Caco-2 (cell line): ENCODE measurements around the gene VPS29. TPM values are rescaled to one million over a fixed set of nuclear protein-coding genes. Genes with fewer than 3 reads are reported as not detected.

ENCODE experiments used
- BruUV-seq: library from RNA; stranded (reverse); fragments of 400-500 nt; replicated peaks from 2 replicates; lab custom pipeline; 2021; lab: Mats Ljungman, UMichigan
- CTCF ChIA-PET: fragments of 300-600 bp; sonication (Branson Sonifier 250); formaldehyde crosslinking; loops from one replicate; lab custom pipeline; 2022; ENCODE audit warnings: antibody characterized with exemption; lab: Charles Lee
- POLR2A ChIA-PET: fragments of 300-600 bp; sonication (Branson Sonifier 250); formaldehyde crosslinking; loops from one replicate; lab custom pipeline; 2022; ENCODE audit warnings: antibody characterized with exemption; lab: Charles Lee
- DNase-seq, 2 experiments: peaks; one replicate each; pipeline versions ENCODE4 v3.0.0 to v3.0.0-alpha.2; 2020 to 2022
- H3K27me3 ChIP-seq: replicated peaks from 2 replicates; pipeline ENCODE4 v1.6.0; 2011; ENCODE audit warnings: low read length; ENCODE audit not compliant: control insufficient read depth, insufficient read depth
- H3K36me3 ChIP-seq: 2 replicates; pipeline ENCODE4 v1.5.1; 2011; ENCODE audit warnings: low read length; ENCODE audit not compliant: control insufficient read depth, insufficient read depth
- H3K4me1 ChIP-seq: fragments of 250-450 bp; sonication (Bioruptor Pico); 2 replicates; pipeline ENCODE4 v1.5.1; 2020; ENCODE audit warnings: mild to moderate bottlenecking
- H3K4me3 ChIP-seq: 2 replicates; pipeline ENCODE4 v1.5.1; 2011; ENCODE audit warnings: low read depth, mild to moderate bottlenecking, control low read depth, low read length
- H3K9me3 ChIP-seq: fragments of 250-450 bp; sonication (Bioruptor Pico); 2 replicates; pipeline ENCODE4 v1.5.1; 2020; ENCODE audit warnings: mild to moderate bottlenecking, moderate library complexity
- H3K27ac Mint-ChIP-seq: one replicate; pipeline ENCODE4 v1.8.0; 2022; ENCODE audit warnings: mixed read lengths; ENCODE audit not compliant: unreplicated experiment
- H3K27me3 Mint-ChIP-seq: one replicate; pipeline ENCODE4 v1.8.0; 2022; ENCODE audit warnings: mixed read lengths; ENCODE audit not compliant: insufficient read depth, unreplicated experiment
- H3K36me3 Mint-ChIP-seq: one replicate; pipeline ENCODE4 v1.8.0; 2022; ENCODE audit warnings: mild to moderate bottlenecking, mixed read lengths; ENCODE audit not compliant: insufficient read depth, unreplicated experiment
- H3K4me1 Mint-ChIP-seq: one replicate; pipeline ENCODE4 v1.8.0; 2022; ENCODE audit warnings: low read depth, mixed read lengths; ENCODE audit not compliant: unreplicated experiment
- H3K4me3 Mint-ChIP-seq: one replicate; pipeline ENCODE4 v1.8.0; 2022; ENCODE audit warnings: mild to moderate bottlenecking, moderate library complexity, mixed read lengths; ENCODE audit not compliant: unreplicated experiment
- H3K9me3 Mint-ChIP-seq: one replicate; pipeline ENCODE4 v1.8.0; 2022; ENCODE audit warnings: mixed read lengths; ENCODE audit not compliant: unreplicated experiment
- CTCF ChIP-seq, 2 experiments: fragments of 200-600 bp in 1 of 2; IDR thresholded peaks; 1 replicate in 1 of 2; 2 replicates in 1 of 2; pipeline versions ENCODE4 v1.5.1 to v1.8.0; 2011 to 2022; ENCODE audit warnings: antibody characterized with exemption in 1 of 2, control low read depth in 1 of 2, inconsistent platforms in 1 of 2, low read depth in 1 of 2, low read length in 1 of 2, mild to moderate bottlenecking in 1 of 2, moderate library complexity in 1 of 2; ENCODE audit not compliant: insufficient read depth in 1 of 2, severe bottlenecking in 1 of 2, unreplicated experiment in 1 of 2
- intact Hi-C: fragments of 100-400 bp; cut with micrococcal nuclease; formaldehyde crosslinking; loops from one replicate; pipeline ENCODE4 v1.10.0; 2022; ENCODE audit not compliant: unreplicated experiment
- total RNA-seq: library from RNA; stranded (reverse); gene quantifications from 2 replicates; pipeline ENCODE4 v1.2.3, GENCODE V29; 2022

Gene VPS29
- total RNA-seq, 1 experiment from 2014 or later, result 127 TPM

- Mint-ChIP-seq H3K27ac (no peak overlapping the region), H3K9me3 (no peaks in the 10 kb centered on the region), H3K36me3 (peaks cover 65% of the 10 kb centered on the region), H3K4me1 (no peaks in the 10 kb centered on the region), H3K4me3 (no peak overlapping the region), H3K27me3 (no peaks in the 10 kb centered on the region)
- intact Hi-C loops, result loop anchor here (5.0 kb wide), 2 partner anchors 49 to 434 kb away; partner anchors contain the start of genes RAD9B and VPS29
- TF ChIP-seq CTCF (IDR thresholded peaks at IDR 0.05; ENCODE audit: insufficient read depth in 1 of 2, low read depth in 1 of 2, low read length in 1 of 2, severe bottlenecking in 1 of 2, unreplicated experiment in 1 of 2), result no peak
- Histone ChIP-seq H3K9me3 (no peaks in the 10 kb centered on the region), H3K4me1 (peaks cover 5% of the 10 kb centered on the region), H3K4me3 (no peak overlapping the region), H3K36me3 (peaks cover 1% of the 10 kb centered on the region; the same call in 1 of the 2 replicates), H3K27me3 (no peaks in the 10 kb centered on the region)
- POLR2A ChIA-PET, result interaction anchor here (0.5 kb wide), 1 partner anchor 33 kb away, joined by 6 read pairs; no protein-coding TSS in a partner anchor
- CTCF ChIA-PET, result no interaction called here
- no peak for DNase-seq
- BruUV-seq, result no TSS peak
Measured at GRCh38 chr12:110453569-110454296, 48.2 kb downstream of the VPS29 start.

- intact Hi-C loops, result loop anchor here (5.0 kb wide), 2 partner anchors 51 to 436 kb away; partner anchors contain the start of genes RAD9B and VPS29
- Mint-ChIP-seq H3K27ac (peak overlapping the region; percentile 98), H3K9me3 (no peaks in the 10 kb centered on the region), H3K27me3 (no peaks in the 10 kb centered on the region), H3K4me3 (peak overlapping the region; percentile 31), H3K36me3 (peaks cover 79% of the 10 kb centered on the region), H3K4me1 (no peaks in the 10 kb centered on the region)
- Histone ChIP-seq H3K27me3 (no peaks in the 10 kb centered on the region), H3K4me3 (no peak overlapping the region), H3K36me3 (peaks cover 1% of the 10 kb centered on the region), H3K9me3 (no peaks in the 10 kb centered on the region), H3K4me1 (peaks cover 5% of the 10 kb centered on the region)
- no TSS peak for BruUV-seq
- DNase-seq, result no peak
- CTCF ChIA-PET, result interaction anchor here (2.0 kb wide), 1 partner anchor 17 kb away, joined by 54 read pairs; the partner anchor contains the start of genes FAM216A and GPN3
- POLR2A ChIA-PET, result interaction anchor here (2.2 kb wide), 1 partner anchor 50 kb away, joined by 13 read pairs; the partner anchor contains the start of genes RAD9B and VPS29
- no peak for TF ChIP-seq CTCF (IDR thresholded peaks at IDR 0.05; ENCODE audit: insufficient read depth in 1 of 2, low read depth in 1 of 2, low read length in 1 of 2, severe bottlenecking in 1 of 2, unreplicated experiment in 1 of 2)
Measured at GRCh38 chr12:110451263-110451662, 50.6 kb downstream of the VPS29 start.

GRCh38 chr12:110449799-110450497 is 52.0 kb downstream of the VPS29 start, which contains the start of gene ARPC3:
ARPC3 (minus strand) TSS chr12:110450337; CDS start chr12:110450260, 77 bp downstream.
- H3K27me3 ChIP-seq, result no peaks in the 10 kb centered on the region
- peak within 1 kb of the TSS; percentile 90 for H3K4me3 ChIP-seq
- Mint-ChIP-seq H3K27me3 (no peaks in the 10 kb centered on the region), H3K36me3 (peaks cover 76% of the 10 kb centered on the region), H3K27ac (peak within 1 kb of the TSS; percentile 98), H3K4me1 (no peaks in the 10 kb centered on the region), H3K4me3 (peak within 1 kb of the TSS; percentile 85), H3K9me3 (no peaks in the 10 kb centered on the region)
- H3K4me1 ChIP-seq, result peaks cover 5% of the 10 kb centered on the region
- POLR2A ChIA-PET, result interaction anchor here (0.7 to 2.7 kb wide), 6 partner anchors 18 to 194 kb away, joined by 3 to 32 read pairs (median 7); partner anchors contain the start of genes FAM216A, GPN3, RAD9B and VPS29
- peaks cover 1% of the 10 kb centered on the region for H3K36me3 ChIP-seq
- CTCF ChIA-PET, result interaction anchor here (0.6 to 2.3 kb wide), 16 partner anchors 18 to 307 kb away, joined by 3 to 54 read pairs (median 4); partner anchors contain the start of genes FAM216A, GPN3, RAD9B and TCTN1
- DNase-seq, result peak; percentile 96
- intact Hi-C loops, result loop anchor here (1.0 to 5.0 kb wide), 4 partner anchors 18 to 437 kb away; partner anchors contain the start of genes FAM216A, GPN3, RAD9B and VPS29
- TF ChIP-seq CTCF (IDR thresholded peaks at IDR 0.05; ENCODE audit: insufficient read depth in 1 of 2, low read depth in 1 of 2, low read length in 1 of 2, severe bottlenecking in 1 of 2, unreplicated experiment in 1 of 2), result peak; percentile 79 to 89
- H3K9me3 ChIP-seq, result no peaks in the 10 kb centered on the region
- BruUV-seq, result TSS peak; percentile 68
